Measurements from ENCODE around the gene ERCC1. TPM values are rescaled to one million over a fixed set of nuclear protein-coding genes. Genes with fewer than 3 reads are reported as not detected.

The ERCC1 gene
- 72.8 TPM for total RNA-seq

GRCh38 chr19:45423589-45424190 is at the start of gene ERCC1:
ERCC1 (minus strand) TSS chr19:45423917; CDS start chr19:45423374, 543 bp downstream.

GRCh38 chr19:45467456-45468158 is 43.9 kb upstream of the ERCC1 start, which contains the start of gene FOSB:
FOSB (plus strand) TSS chr19:45467996; CDS start chr19:45468587, 591 bp downstream.

GRCh38 chr19:45406226-45407090 is 17.3 kb downstream of the ERCC1 start, which contains the start of gene POLR1G:
POLR1G (plus strand) TSS chr19:45406644; CDS start chr19:45406697, 53 bp downstream.

GRCh38 chr19:45404557-45405434 is 18.9 kb downstream of the ERCC1 start, which contains the start of gene PPP1R13L:
PPP1R13L (minus strand) TSS chr19:45405069; CDS start chr19:45398318, 6,751 bp downstream.

GRCh38 chr19:45370410-45371204 is 53.1 kb downstream of the ERCC1 start, which contains the start of gene ERCC2:
ERCC2 (minus strand) TSS chr19:45370573; CDS start chr19:45370540, 33 bp downstream.

Small RNA genes lying within 50 kb of the gene (small RNA-seq; reads per million reads assigned to genes)
- not detected for gene MIR6088 (ENCODE audit: low replicate concordance)

Other genes with a start within 250 kb of the ERCC1 start
- gene TRAPPC6A, start 245.7 kb downstream of the ERCC1 start, total RNA-seq: 23.9 TPM
- 6.9 TPM for gene BLOC1S3, start 245.1 kb downstream of the ERCC1 start, total RNA-seq
- gene EXOC3L2, start 178.5 kb downstream of the ERCC1 start, total RNA-seq: 27.9 TPM
- gene MARK4, start 172.6 kb downstream of the ERCC1 start, total RNA-seq: 29.3 TPM
- 1,004 TPM for gene CKM, start 101.0 kb downstream of the ERCC1 start, total RNA-seq
- 4.0 TPM for gene KLC3, start 83.2 kb downstream of the ERCC1 start, total RNA-seq
- gene ERCC2, start 53.3 kb downstream of the ERCC1 start, total RNA-seq: 20.7 TPM
- 8.8 TPM for gene PPP1R13L, start 18.8 kb downstream of the ERCC1 start, total RNA-seq
- 7.2 TPM for gene POLR1G, start 17.3 kb downstream of the ERCC1 start, total RNA-seq
- gene FOSB, start 44.1 kb upstream of the ERCC1 start, total RNA-seq: 3.7 TPM
- gene RTN2, start 73.1 kb upstream of the ERCC1 start, total RNA-seq: 27.0 TPM
- gene PPM1N, start 74.5 kb upstream of the ERCC1 start, total RNA-seq: 0.76 TPM
- gene VASP, start 83.6 kb upstream of the ERCC1 start, total RNA-seq: 121 TPM
- 8.1 TPM for gene OPA3, start 160.9 kb upstream of the ERCC1 start, total RNA-seq
- gene GPR4, start 178.3 kb upstream of the ERCC1 start, total RNA-seq: 1.8 TPM
- gene EML2, start 215.5 kb upstream of the ERCC1 start, total RNA-seq: 26.5 TPM
- gene GIPR, start 244.3 kb upstream of the ERCC1 start, total RNA-seq: 4.1 TPM